ENCODE measurements around the gene RAB25. TPM values are rescaled to one million over a fixed set of nuclear protein-coding genes. Genes with fewer than 3 reads are reported as not detected.

RAB25 gene
- total RNA-seq, 2 experiments from 2014 or later: 0.46 TPM; not detected in 1

DNA sequence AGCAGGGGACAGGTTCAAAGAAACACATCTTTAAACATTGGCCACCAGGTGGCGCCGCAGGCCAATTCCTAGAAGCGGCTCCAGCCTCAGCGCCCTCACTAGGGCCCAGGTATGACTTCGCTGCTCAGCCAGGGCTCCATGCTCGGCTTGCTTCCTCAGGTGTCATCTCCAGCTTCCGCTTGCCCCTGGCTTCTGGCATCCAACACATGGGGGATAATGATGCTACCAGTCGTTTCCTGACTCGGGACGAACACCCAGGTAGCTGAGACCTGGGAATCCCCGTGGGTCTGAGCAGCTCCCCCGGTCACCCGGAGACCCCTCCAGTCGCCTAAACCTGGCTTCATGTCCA, 29.9 kb downstream of the RAB25 start:
- CTCF ChIA-PET: interaction anchor here (0.8 to 12.8 kb wide), 14 partner anchors 8 to 152 kb away, joined by 3 to 361 read pairs (median 4); partner anchors contain the start of genes MEX3A and SEMA4A

GRCh38 chr1:156091610-156092009, 30.6 kb downstream of the RAB25 start:
- ChIA-PET POLR2A (interaction anchor here (0.7 kb wide), 1 partner anchor 126 kb away, joined by 3 read pairs; no protein-coding TSS in a partner anchor), CTCF (interaction anchor here (1.0 to 12.8 kb wide), 10 partner anchors 9 to 134 kb away, joined by 3 to 361 read pairs (median 4); partner anchors contain the start of genes MEX3A and SEMA4A)

More for the DNA sequence above, 29.9 kb downstream of the RAB25 start:
- POLR2A ChIA-PET: no interaction called here

GRCh38 chr1:156095906-156096508, 35.0 kb downstream of the RAB25 start:
- ChIA-PET POLR2A (interaction anchor here (0.7 to 2.8 kb wide), 3 partner anchors 10 to 33 kb away, joined by 3 to 41 read pairs (median 32); no protein-coding TSS in a partner anchor), CTCF (interaction anchor here (1.1 to 12.8 kb wide), 14 partner anchors 10 to 260 kb away, joined by 3 to 361 read pairs (median 8); partner anchors contain the start of genes LMNA, PMF1 and SLC25A44)

- POLR2A ChIA-PET: interaction anchor here (0.7 to 2.8 kb wide), 12 partner anchors 9 to 129 kb away, joined by 3 to 41 read pairs (median 5); partner anchors contain the start of genes LMNA, MEX3A and PMF1
- CTCF ChIA-PET: interaction anchor here (0.7 to 12.8 kb wide), 16 partner anchors 9 to 259 kb away, joined by 3 to 361 read pairs (median 6); partner anchors contain the start of genes LMNA, PMF1 and SLC25A44
Observed at GRCh38 chr1:156096640-156097391, 35.9 kb downstream of the RAB25 start.

GRCh38 chr1:156097499-156098178, 36.7 kb downstream of the RAB25 start:
- CTCF ChIA-PET: interaction anchor here (0.9 to 12.8 kb wide), 9 partner anchors 8 to 131 kb away, joined by 3 to 361 read pairs (median 25); partner anchors contain the start of genes LMNA, PMF1 and SLC25A44
- POLR2A ChIA-PET: interaction anchor here (0.7 to 2.8 kb wide), 10 partner anchors 8 to 129 kb away, joined by 3 to 41 read pairs (median 5); partner anchors contain the start of genes LMNA, MEX3A and PMF1

DNA sequence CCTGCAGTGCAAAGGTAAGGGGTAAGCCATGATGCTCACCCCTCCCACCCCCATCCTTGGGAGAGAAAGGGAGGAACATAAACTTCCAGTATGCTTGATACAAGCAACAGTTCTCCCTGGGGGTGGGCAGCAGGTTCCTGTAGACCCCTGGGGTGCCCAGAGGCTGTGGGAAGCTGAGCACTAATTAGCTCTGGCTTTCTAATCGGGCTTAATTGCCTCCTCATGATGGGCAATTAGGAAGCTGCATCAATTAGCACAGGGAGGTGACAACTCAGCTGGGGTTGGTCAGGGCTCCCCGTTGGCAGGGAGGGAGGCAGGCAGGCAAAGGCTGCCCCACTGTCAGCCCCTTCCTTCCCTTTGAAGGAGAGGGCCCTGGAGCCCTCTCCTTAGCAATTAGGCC, 37.8 kb downstream of the RAB25 start:
- ChIA-PET POLR2A (interaction anchor here (1.0 to 2.8 kb wide), 2 partner anchors 7 to 114 kb away, joined by 3 to 32 read pairs; partner anchors contain the start of gene PMF1), CTCF (interaction anchor here (1.0 to 12.8 kb wide), 5 partner anchors 8 to 184 kb away, joined by 3 to 361 read pairs (median 7); partner anchors contain the start of genes LMNA and SMG5)

DNA sequence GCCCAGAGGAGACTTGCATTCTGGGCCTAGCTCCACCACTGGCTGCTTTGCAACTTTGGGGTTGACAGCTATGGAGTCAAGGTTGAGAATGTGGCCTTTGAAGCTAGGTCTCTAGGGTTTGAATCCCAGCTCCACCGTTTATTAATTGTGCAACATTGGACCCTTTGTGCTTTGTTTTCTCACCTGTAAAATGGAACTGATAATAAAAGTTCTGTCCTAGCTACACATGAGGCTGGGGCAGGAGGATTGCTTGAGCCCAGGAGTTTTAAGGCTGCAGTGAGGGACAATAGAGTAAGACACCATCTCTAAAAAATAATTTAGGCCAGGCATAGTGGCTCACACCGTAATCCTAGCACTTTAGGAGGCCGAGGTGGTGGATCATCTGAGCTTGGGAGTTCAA, 38.3 kb downstream of the RAB25 start:
- ChIA-PET CTCF (interaction anchor here (1.0 to 12.8 kb wide), 4 partner anchors 8 to 184 kb away, joined by 3 to 361 read pairs (median 5); partner anchors contain the start of genes LMNA and SMG5), POLR2A (interaction anchor here (1.0 kb wide), 2 partner anchors 15 to 114 kb away, joined by 3 to 5 read pairs; partner anchors contain the start of gene PMF1)

GRCh38 chr1:156100205-156100995, 39.4 kb downstream of the RAB25 start:
- POLR2A ChIA-PET: interaction anchor here (1.0 kb wide), 1 partner anchor 13 kb away, joined by 5 read pairs; no protein-coding TSS in a partner anchor
- CTCF ChIA-PET: interaction anchor here (1.1 to 12.8 kb wide), 4 partner anchors 9 to 31 kb away, joined by 4 to 361 read pairs (median 6); partner anchors contain the start of gene LMNA

DNA sequence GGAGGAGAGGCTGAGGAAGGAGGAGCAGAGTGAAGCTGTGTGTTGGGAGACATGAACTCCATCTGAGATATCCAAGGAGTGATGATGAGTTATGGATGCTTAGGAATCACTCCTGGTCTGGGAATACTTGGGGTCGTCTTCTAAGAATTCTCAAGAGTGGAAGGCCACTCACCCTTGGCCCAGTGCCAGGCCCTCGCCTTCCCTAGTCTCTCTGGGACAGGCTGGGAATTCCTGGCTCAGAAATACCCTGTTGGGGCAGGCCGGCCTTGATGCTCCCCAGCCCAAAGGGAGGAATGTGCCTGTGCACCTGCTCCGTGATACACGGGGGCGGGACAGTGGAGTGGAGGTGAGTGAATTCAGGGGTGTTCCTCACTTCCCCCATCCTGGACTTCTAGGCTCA, 40.9 kb downstream of the RAB25 start:
- CTCF ChIA-PET: interaction anchor here (1.0 to 2.2 kb wide), 6 partner anchors 12 to 30 kb away, joined by 3 to 10 read pairs (median 5); no protein-coding TSS in a partner anchor
- POLR2A ChIA-PET: interaction anchor here (1.5 kb wide), 1 partner anchor 12 kb away, joined by 3 read pairs; the partner anchor contains the start of gene LMNA

DNA sequence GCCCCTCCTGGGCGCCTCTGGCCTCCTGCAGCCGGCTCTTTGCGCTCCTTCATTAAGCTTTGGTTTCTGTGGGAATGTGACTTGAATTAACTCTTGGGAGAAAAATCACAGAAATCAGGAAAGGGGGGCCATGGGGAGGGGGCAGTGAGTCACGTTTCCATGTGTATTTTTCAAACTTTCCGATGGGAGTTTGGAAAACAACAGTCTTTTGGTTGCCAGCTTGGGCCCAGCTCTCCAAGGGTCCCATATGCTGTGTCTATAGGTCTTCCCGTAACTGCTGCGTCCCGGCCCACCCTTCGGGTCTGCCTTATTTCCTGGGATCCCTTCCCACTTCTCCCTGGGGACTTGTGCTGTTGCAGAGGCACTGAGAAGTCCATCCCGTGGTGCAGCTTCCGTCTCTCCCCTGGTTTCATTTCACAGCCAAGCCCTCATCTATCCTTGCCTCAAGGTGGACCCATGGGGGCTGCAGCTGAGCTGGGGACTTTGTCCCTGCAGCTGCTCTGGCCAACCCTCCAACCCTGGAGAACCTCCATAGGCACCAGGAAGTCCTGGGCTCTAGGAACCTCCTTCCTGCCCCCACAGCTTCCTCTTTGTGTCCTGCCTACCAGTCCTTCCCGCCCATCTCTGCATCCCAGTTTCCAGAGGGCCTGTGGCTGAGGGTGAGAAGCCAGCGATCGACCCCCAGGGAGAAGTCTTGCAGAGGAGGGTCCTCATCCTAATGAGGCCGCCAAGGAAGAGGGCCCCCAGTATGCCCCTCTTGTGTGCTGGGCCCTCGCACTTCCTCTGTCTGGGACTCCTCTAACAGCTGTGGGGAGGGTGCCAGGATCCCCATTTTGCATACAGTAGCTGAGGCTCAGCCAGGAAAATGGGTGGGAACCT, 41.9 kb downstream of the RAB25 start:
- CTCF ChIA-PET: interaction anchor here (1.0 to 2.2 kb wide), 6 partner anchors 11 to 157 kb away, joined by 3 to 10 read pairs (median 4); no protein-coding TSS in a partner anchor
- POLR2A ChIA-PET: interaction anchor here (0.8 to 1.5 kb wide), 2 partner anchors 11 to 12 kb away, joined by 3 read pairs; partner anchors contain the start of gene LMNA

- ChIA-PET POLR2A (interaction anchor here (1.5 kb wide), 2 partner anchors 11 to 110 kb away, joined by 3 read pairs; partner anchors contain the start of genes LMNA and PMF1), CTCF (interaction anchor here (1.6 to 4.7 kb wide), 2 partner anchors 23 to 27 kb away, joined by 4 to 33 read pairs; no protein-coding TSS in a partner anchor)
Observed at GRCh38 chr1:156103521-156103947, 42.6 kb downstream of the RAB25 start.

DNA sequence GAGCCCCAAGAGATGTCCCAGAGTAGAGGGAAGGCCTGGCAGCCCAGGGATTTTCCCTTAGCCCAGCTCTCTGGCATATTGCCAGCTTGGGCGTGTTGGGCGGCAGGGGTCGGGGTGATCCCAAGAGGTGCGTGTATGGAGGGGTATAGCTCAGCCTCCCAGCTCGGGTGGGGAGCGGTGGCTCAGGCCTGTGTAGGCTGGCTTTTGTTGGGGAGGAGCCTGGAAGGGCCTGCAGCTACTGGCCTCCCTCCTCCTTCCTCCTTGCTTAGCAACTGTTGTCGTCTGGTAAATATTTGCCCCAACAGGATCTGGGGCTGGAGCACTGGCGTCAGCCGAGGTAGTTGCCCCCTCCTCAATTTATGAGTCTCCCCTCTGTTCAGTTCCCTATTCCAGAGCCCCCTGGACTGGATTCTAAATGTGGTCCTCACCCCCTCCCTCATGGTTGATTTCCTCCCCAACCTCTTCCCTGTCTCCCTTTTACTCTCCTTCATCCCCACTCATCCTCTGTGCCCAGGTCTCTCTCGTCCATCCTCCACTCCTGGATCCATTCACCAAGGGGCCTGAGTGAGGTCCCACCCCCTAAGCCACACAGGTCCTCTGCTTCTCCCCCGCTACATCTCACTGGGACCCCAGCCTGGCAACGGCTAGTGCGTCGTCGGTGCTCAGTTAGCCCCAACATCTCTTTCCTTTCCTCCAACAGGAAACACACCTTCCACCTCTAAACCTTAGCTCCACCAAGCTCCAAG, 43.3 kb downstream of the RAB25 start:
- ChIA-PET POLR2A (interaction anchor here (1.2 to 3.4 kb wide), 3 partner anchors 7 to 109 kb away, joined by 3 to 32 read pairs (median 3); partner anchors contain the start of genes LMNA and PMF1), CTCF (interaction anchor here (0.6 to 4.7 kb wide), 6 partner anchors 8 to 26 kb away, joined by 3 to 43 read pairs (median 4); no protein-coding TSS in a partner anchor)

DNA sequence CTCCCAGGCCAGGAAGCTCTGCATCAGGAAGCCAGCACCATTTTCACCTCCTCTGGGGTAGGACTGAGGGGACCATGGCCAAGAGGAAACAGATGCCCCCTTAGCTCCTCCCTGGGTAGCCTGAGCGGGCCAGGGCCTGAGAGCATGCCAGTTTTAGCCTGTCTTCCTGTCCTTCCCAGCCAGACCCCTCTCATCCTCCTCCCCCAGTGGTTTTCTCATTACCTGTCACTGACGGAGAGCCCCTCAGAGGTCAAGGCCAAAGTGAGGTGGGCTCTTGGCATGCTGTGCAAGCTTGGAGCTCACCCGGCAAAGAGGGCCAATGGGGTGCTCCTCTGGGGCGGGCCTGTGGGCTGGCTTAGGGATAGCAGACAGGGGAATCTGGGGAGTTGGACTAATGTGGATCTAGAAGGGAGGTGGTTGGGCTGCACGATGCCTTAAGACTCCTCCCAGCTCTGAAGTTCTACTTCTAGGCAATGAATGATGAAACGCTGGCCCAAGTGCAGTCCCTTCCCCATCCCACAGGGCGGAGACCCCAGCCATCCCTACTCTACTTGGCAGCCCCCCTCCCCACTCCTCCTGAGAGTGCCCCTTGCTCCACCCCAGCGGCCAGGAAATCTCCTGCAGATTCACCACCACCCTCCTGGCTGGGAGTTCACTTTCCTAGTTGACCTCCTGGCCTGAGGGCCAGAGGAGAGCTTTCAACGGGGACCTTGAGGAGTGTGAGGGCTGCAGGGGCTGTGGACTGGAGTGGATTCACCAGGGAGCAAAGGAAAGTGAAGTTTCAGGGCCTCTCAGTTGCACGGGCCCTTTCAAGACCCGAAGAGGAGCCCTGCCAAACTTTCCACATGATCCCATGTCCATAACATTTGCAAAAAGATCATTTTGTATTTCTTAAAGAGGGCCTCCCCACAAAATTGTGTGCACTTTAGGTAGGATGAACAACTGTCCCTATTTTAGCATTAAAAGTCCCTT, 44.2 kb downstream of the RAB25 start:
- ChIA-PET POLR2A (interaction anchor here (1.0 to 3.4 kb wide), 5 partner anchors 8 to 108 kb away, joined by 3 to 32 read pairs (median 6); partner anchors contain the start of genes LMNA and PMF1), CTCF (interaction anchor here (0.6 to 4.7 kb wide), 7 partner anchors 9 to 25 kb away, joined by 3 to 43 read pairs (median 4); no protein-coding TSS in a partner anchor)

Measured in activated CD8-positive, alpha-beta memory T cell treated with anti-CD3 and anti-CD28 coated beads for 36 hours (primary cell).